WTC11 (cell line): ENCODE measurements around the gene GRM7. TPM values are rescaled to one million over a fixed set of nuclear protein-coding genes. Genes with fewer than 3 reads are reported as not detected.

Source experiments
- ATAC-seq: fragments of 200-7000 bp; cut with Tn5 transposase; 2 replicates; pipeline ENCODE4 v1.10.0; 2021; ENCODE audit warnings: mild to moderate bottlenecking, moderate library complexity
- CTCF ChIA-PET: fragments of 300-600 bp; sonication (Branson Sonifier 250); formaldehyde crosslinking; loops from one replicate; lab custom pipeline; 2021; ENCODE audit warnings: antibody characterized with exemption; lab: Charles Lee
- POLR2A ChIA-PET: fragments of 350-600 bp; sonication (Branson Sonifier 250); formaldehyde crosslinking; loops from one replicate; lab custom pipeline; 2021; ENCODE audit warnings: antibody characterized with exemption; lab: Charles Lee
- DNase-seq: peaks from one replicate; pipeline ENCODE4 v3.0.0; 2021; ENCODE audit warnings: low spot score
- H3K27ac Mint-ChIP-seq: 2 replicates; pipeline ENCODE4 v1.8.0; 2021; ENCODE audit warnings: mixed read lengths
- H3K27me3 Mint-ChIP-seq: 2 replicates; pipeline ENCODE4 v1.8.0; 2021; ENCODE audit warnings: low read depth, mild to moderate bottlenecking, moderate library complexity, mixed read lengths
- H3K36me3 Mint-ChIP-seq: 2 replicates; pipeline ENCODE4 v1.8.0; 2021; ENCODE audit warnings: mixed read lengths
- H3K4me1 Mint-ChIP-seq: 2 replicates; pipeline ENCODE4 v1.8.0; 2022; ENCODE audit warnings: mixed read lengths
- H3K4me3 Mint-ChIP-seq: 2 replicates; pipeline ENCODE4 v1.8.0; 2021; ENCODE audit warnings: mild to moderate bottlenecking, moderate library complexity, mixed read lengths
- H3K9me3 Mint-ChIP-seq: 2 replicates; pipeline ENCODE4 v1.8.0; 2021; ENCODE audit warnings: mixed read lengths
- CBFB ChIP-seq: sonication (generic); formaldehyde crosslinking; IDR thresholded peaks from 2 replicates; pipeline ENCODE4 v1.8.1; 2022; ENCODE audit warnings: mild to moderate bottlenecking, low read depth, missing genetic modification reagents
- ETV6 ChIP-seq: sonication (generic); formaldehyde crosslinking; IDR thresholded peaks from 2 replicates; pipeline ENCODE4 v1.8.1; 2022; ENCODE audit warnings: mild to moderate bottlenecking, missing genetic modification reagents
- HMGA2 ChIP-seq: fragments of 250-450 bp; sonication (Bioruptor Pico); IDR thresholded peaks from 2 replicates; pipeline ENCODE4 v1.4.0; 2021; ENCODE audit warnings: mild to moderate bottlenecking, moderate library complexity
- JAZF1 ChIP-seq: fragments of 250-450 bp; sonication (Bioruptor Pico); IDR thresholded peaks from 2 replicates; pipeline ENCODE4 v1.9.0; 2021; ENCODE audit warnings: moderate library complexity, mild to moderate bottlenecking, inconsistent platforms
- JUN ChIP-seq: sonication (generic); formaldehyde crosslinking; IDR thresholded peaks from 2 replicates; pipeline ENCODE4 v1.8.0; 2023; ENCODE audit warnings: mild to moderate bottlenecking, missing genetic modification reagents
- SOX15 ChIP-seq: fragments of 250-450 bp; sonication (Bioruptor Pico); IDR thresholded peaks from 2 replicates; pipeline ENCODE4 v1.9.0; 2021; ENCODE audit warnings: mild to moderate bottlenecking
- ZNF263 ChIP-seq: sonication (generic); formaldehyde crosslinking; IDR thresholded peaks from 2 replicates; pipeline ENCODE4 v1.8.1; 2022; ENCODE audit warnings: low read depth, mild to moderate bottlenecking, moderate library complexity, missing genetic modification reagents
- ZNF671 ChIP-seq: fragments of 250-450 bp; sonication (Bioruptor Pico); IDR thresholded peaks from 2 replicates; pipeline ENCODE4 v1.8.0; 2021; ENCODE audit warnings: mild to moderate bottlenecking
- total RNA-seq: library from RNA; stranded (reverse); gene quantifications from 3 replicates; pipeline ENCODE4 v1.2.3, GENCODE V29; 2021
- TF ChIP-seq, protein P1 (sequence below): fragments of 250-450 bp; sonication (Bioruptor Pico); IDR thresholded peaks from 2 replicates; pipeline ENCODE4 v1.9.0; 2021; ENCODE audit warnings: mild to moderate bottlenecking, borderline replicate concordance
- TF ChIP-seq, protein P2 (sequence below): sonication (generic); formaldehyde crosslinking; IDR thresholded peaks from 2 replicates; pipeline ENCODE4 v1.8.0; 2022; ENCODE audit warnings: mild to moderate bottlenecking, missing genetic modification reagents
- TF ChIP-seq, protein P3 (sequence below): fragments of 250-450 bp; sonication (Bioruptor Pico); conservative IDR thresholded peaks from 2 replicates; pipeline ENCODE4 v1.9.0; 2021; ENCODE audit warnings: mild to moderate bottlenecking
- TF ChIP-seq, protein P4 (sequence below): sonication (generic); formaldehyde crosslinking; IDR thresholded peaks from 2 replicates; pipeline ENCODE4 v1.8.0; 2023; ENCODE audit warnings: missing genetic modification reagents, mild to moderate bottlenecking, borderline replicate concordance
- TF ChIP-seq, protein P5 (sequence below): sonication (generic); formaldehyde crosslinking; IDR thresholded peaks from 2 replicates; pipeline ENCODE4 v1.8.1; 2022; ENCODE audit warnings: mild to moderate bottlenecking, moderate library complexity, missing genetic modification reagents
- TF ChIP-seq, protein P6 (sequence below): sonication (generic); formaldehyde crosslinking; IDR thresholded peaks from 2 replicates; pipeline ENCODE4 v1.8.1; 2023; ENCODE audit warnings: mild to moderate bottlenecking, missing genetic modification reagents
- TF ChIP-seq, protein P7 (sequence below): sonication (generic); formaldehyde crosslinking; conservative IDR thresholded peaks from 2 replicates; pipeline ENCODE4 v1.8.1; 2022; ENCODE audit warnings: mild to moderate bottlenecking, missing genetic modification reagents

GRM7 gene
- total RNA-seq, 1 experiment from 2014 or later, result 0.42 TPM

DNA sequence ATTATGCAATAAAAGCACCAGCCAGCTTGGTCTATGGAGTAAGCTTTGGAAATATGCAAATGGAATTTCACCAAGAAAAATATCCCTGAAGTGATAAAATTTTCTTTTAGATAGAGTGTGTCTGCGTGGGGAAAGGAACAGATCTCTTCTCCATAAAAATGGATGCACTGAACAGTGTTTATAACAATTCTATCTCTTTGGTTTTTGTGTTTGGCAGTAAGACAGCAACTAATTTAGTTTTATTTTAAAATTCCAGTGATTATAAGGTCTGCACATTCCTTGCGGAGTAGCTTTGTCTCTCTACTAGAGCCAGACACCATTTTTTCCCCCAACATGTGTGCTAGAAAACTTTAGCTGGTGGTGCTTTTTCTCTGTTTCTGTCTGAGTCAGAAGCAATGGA, 712.4 kb downstream of the GRM7 start (continued):
- TF ChIP-seq, protein P1, sequence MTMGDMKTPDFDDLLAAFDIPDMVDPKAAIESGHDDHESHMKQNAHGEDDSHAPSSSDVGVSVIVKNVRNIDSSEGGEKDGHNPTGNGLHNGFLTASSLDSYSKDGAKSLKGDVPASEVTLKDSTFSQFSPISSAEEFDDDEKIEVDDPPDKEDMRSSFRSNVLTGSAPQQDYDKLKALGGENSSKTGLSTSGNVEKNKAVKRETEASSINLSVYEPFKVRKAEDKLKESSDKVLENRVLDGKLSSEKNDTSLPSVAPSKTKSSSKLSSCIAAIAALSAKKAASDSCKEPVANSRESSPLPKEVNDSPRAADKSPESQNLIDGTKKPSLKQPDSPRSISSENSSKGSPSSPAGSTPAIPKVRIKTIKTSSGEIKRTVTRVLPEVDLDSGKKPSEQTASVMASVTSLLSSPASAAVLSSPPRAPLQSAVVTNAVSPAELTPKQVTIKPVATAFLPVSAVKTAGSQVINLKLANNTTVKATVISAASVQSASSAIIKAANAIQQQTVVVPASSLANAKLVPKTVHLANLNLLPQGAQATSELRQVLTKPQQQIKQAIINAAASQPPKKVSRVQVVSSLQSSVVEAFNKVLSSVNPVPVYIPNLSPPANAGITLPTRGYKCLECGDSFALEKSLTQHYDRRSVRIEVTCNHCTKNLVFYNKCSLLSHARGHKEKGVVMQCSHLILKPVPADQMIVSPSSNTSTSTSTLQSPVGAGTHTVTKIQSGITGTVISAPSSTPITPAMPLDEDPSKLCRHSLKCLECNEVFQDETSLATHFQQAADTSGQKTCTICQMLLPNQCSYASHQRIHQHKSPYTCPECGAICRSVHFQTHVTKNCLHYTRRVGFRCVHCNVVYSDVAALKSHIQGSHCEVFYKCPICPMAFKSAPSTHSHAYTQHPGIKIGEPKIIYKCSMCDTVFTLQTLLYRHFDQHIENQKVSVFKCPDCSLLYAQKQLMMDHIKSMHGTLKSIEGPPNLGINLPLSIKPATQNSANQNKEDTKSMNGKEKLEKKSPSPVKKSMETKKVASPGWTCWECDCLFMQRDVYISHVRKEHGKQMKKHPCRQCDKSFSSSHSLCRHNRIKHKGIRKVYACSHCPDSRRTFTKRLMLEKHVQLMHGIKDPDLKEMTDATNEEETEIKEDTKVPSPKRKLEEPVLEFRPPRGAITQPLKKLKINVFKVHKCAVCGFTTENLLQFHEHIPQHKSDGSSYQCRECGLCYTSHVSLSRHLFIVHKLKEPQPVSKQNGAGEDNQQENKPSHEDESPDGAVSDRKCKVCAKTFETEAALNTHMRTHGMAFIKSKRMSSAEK (CRISPR knock-in tag), result no peak
- no peak for TF ChIP-seq CBFB (CRISPR knock-in tag)

DNA sequence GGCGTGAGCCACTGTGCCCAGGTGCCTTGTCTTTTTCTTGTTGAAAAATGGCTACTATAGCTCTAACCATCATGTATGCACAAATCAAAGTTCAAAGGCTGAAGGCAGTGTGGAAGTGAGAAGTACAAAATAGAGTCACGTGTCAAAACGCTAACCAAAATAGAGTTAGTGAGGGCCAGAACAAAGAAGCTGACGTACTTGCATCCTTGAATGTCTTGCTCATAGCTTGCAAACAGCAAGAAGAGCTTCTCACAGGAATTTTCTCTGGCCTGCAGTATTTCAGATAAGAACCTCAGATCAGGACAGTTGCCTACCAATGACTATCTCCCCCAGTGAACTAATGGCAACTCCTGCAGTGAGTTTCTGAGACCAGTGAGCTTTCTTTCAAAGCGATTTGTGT, 713.5 kb downstream of the GRM7 start:
- H3K27ac Mint-ChIP-seq, result no peak overlapping the region
- H3K4me1 Mint-ChIP-seq, result no peaks in the 10 kb centered on the region
- ATAC-seq (no peak), DNase-seq (no peak)
- H3K9me3 Mint-ChIP-seq, result peaks cover 21% of the 10 kb centered on the region
- H3K36me3 Mint-ChIP-seq, result peaks cover 17% of the 10 kb centered on the region
- POLR2A ChIA-PET, result no interaction called here
- no peak overlapping the region for H3K4me3 Mint-ChIP-seq
- H3K27me3 Mint-ChIP-seq, result no peaks in the 10 kb centered on the region; the same call in 1 of the 2 replicates
- TF ChIP-seq, protein P2, sequence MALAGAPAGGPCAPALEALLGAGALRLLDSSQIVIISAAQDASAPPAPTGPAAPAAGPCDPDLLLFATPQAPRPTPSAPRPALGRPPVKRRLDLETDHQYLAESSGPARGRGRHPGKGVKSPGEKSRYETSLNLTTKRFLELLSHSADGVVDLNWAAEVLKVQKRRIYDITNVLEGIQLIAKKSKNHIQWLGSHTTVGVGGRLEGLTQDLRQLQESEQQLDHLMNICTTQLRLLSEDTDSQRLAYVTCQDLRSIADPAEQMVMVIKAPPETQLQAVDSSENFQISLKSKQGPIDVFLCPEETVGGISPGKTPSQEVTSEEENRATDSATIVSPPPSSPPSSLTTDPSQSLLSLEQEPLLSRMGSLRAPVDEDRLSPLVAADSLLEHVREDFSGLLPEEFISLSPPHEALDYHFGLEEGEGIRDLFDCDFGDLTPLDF (CRISPR knock-in tag), result no peak
- TF ChIP-seq, protein P3, sequence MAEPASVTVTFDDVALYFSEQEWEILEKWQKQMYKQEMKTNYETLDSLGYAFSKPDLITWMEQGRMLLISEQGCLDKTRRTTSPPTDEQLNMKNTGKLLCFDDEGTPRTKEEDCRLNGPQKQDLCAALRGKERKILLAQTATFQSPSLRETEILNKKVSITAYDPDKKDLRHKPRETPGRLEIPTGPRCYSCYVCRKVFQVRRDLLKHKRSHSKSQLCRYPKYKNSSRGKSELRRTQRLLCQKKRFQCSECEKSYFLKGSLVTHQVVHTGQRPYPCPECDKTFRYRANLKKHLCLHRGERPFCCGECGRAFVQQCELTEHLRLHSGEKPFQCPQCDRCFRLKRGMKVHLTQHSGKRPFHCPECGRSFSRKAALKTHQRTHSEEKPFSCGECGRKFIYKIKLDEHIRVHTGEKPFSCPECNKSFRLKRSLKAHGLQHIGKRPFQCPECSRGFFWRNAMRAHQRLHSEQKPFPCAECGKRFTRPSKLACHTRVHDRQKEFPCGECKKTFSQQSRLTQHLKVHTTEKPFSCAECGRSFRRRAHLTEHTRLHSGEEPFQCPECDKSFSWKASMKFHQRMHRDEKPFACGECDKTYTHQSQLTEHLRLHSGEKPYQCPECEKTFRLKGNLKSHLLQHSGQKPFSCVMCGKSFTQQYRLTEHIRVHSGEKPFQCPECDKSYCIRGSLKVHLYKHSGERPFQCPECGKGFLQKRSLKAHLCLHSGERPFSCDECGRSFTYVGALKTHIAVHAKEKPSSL (CRISPR knock-in tag), result no peak
- TF ChIP-seq, protein P4, sequence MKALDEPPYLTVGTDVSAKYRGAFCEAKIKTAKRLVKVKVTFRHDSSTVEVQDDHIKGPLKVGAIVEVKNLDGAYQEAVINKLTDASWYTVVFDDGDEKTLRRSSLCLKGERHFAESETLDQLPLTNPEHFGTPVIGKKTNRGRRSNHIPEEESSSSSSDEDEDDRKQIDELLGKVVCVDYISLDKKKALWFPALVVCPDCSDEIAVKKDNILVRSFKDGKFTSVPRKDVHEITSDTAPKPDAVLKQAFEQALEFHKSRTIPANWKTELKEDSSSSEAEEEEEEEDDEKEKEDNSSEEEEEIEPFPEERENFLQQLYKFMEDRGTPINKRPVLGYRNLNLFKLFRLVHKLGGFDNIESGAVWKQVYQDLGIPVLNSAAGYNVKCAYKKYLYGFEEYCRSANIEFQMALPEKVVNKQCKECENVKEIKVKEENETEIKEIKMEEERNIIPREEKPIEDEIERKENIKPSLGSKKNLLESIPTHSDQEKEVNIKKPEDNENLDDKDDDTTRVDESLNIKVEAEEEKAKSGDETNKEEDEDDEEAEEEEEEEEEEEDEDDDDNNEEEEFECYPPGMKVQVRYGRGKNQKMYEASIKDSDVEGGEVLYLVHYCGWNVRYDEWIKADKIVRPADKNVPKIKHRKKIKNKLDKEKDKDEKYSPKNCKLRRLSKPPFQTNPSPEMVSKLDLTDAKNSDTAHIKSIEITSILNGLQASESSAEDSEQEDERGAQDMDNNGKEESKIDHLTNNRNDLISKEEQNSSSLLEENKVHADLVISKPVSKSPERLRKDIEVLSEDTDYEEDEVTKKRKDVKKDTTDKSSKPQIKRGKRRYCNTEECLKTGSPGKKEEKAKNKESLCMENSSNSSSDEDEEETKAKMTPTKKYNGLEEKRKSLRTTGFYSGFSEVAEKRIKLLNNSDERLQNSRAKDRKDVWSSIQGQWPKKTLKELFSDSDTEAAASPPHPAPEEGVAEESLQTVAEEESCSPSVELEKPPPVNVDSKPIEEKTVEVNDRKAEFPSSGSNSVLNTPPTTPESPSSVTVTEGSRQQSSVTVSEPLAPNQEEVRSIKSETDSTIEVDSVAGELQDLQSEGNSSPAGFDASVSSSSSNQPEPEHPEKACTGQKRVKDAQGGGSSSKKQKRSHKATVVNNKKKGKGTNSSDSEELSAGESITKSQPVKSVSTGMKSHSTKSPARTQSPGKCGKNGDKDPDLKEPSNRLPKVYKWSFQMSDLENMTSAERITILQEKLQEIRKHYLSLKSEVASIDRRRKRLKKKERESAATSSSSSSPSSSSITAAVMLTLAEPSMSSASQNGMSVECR, result no peak
- TF ChIP-seq ZNF263 (CRISPR knock-in tag) (no peak), SOX15 (CRISPR knock-in tag) (no peak), JUN (CRISPR knock-in tag) (no peak), HMGA2 (CRISPR knock-in tag) (no peak), JAZF1 (CRISPR knock-in tag) (no peak), ETV6 (CRISPR knock-in tag) (no peak), ZNF671 (CRISPR knock-in tag) (no peak)
- TF ChIP-seq, protein P5, sequence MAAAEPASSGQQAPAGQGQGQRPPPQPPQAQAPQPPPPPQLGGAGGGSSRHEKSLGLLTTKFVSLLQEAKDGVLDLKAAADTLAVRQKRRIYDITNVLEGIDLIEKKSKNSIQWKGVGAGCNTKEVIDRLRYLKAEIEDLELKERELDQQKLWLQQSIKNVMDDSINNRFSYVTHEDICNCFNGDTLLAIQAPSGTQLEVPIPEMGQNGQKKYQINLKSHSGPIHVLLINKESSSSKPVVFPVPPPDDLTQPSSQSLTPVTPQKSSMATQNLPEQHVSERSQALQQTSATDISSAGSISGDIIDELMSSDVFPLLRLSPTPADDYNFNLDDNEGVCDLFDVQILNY (CRISPR knock-in tag), result no peak
- TF ChIP-seq, protein P6, sequence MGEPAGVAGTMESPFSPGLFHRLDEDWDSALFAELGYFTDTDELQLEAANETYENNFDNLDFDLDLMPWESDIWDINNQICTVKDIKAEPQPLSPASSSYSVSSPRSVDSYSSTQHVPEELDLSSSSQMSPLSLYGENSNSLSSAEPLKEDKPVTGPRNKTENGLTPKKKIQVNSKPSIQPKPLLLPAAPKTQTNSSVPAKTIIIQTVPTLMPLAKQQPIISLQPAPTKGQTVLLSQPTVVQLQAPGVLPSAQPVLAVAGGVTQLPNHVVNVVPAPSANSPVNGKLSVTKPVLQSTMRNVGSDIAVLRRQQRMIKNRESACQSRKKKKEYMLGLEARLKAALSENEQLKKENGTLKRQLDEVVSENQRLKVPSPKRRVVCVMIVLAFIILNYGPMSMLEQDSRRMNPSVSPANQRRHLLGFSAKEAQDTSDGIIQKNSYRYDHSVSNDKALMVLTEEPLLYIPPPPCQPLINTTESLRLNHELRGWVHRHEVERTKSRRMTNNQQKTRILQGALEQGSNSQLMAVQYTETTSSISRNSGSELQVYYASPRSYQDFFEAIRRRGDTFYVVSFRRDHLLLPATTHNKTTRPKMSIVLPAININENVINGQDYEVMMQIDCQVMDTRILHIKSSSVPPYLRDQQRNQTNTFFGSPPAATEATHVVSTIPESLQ (CRISPR knock-in tag), result no peak
- TF ChIP-seq, protein P7, sequence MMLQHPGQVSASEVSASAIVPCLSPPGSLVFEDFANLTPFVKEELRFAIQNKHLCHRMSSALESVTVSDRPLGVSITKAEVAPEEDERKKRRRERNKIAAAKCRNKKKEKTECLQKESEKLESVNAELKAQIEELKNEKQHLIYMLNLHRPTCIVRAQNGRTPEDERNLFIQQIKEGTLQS (CRISPR knock-in tag), result no peak
- CTCF ChIA-PET, result no interaction called here
